Activated gamma-delta T cell treated with Interleukin-2 at 50 U/mL for 16 hours (primary cell): ENCODE results near the gene ATP8B2.
A peak's percentile ranks its signal among the peaks of the same experiment; 100 is the strongest.
"Not testable (repeated sequence)": the region's sequence is repeated elsewhere in the genome, so short reads cannot be mapped to it uniquely, and the experiment has no call there.

Experiments used
- DNase-seq: peaks from one replicate; pipeline ENCODE4 v3.0.0-alpha.2; 2020

The ATP8B2 gene

DNA sequence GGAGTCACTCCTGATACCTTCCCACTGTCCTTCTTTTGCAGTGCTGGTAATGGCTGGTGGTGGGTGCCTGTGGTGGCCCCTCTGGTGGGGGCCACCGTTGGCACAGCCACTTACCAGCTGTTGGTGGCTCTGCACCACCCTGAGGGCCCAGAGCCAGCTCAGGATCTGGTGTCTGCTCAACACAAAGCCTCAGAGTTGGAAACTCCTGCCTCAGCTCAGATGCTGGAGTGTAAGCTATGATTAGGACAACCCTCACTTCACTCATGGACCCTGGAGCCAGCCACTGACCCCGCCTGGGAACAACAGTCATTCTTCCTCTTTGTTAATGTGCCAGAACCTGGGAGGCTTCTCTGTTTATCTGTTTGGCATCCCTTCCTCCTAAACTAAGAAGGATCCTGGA lies 1.1 kb upstream of the ATP8B2 start:
- DNase-seq = no peak

DNA sequence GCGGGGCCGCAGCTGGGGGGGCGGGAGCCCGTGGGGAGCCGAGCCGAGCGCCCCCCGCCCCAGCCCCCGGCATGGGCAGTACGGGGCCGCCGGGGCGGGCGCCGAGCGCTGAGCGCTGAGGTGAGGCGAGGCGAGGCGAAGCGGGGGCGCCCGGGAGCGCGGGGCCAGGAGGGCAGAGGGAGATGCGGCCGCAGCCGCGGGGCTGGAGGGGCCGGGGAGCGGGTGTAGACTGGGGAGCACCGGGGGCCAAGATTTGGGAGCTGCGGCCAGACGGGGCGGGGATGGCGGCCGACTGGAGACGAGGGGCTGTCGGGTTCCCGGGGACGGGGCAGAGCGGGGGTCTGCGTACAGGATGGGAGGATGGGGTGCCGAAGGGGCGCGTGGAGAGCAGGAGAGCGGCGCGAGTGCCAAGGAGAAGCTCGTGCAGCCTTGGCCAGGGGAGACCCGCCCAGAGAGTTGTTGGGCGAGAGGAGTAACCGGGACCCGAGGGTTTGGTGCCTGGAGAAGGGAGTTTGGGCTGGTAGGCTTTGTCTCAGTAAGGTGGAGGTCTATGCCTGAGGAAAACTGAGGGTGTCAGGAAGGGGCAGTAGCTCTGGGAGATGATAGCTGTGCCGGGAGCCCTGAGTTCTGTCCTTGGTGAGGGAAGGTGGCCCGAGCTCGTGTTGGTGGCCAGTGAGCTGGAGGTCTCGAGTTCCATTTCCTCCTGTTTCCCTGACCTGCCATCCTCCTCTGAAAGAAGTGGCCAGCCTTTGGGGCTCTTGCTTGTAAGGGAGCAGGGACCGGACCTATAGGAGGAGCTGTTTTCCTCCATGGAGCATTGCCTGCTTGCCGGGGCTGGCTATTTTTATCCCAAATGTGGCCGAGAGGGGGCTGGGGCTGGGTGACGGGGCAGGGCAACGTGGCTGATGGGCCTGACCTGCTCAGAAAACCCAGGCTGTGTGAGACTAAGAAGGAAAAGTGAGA lies 539 bp downstream of the ATP8B2 start:
- DNase-seq = no peak

DNA sequence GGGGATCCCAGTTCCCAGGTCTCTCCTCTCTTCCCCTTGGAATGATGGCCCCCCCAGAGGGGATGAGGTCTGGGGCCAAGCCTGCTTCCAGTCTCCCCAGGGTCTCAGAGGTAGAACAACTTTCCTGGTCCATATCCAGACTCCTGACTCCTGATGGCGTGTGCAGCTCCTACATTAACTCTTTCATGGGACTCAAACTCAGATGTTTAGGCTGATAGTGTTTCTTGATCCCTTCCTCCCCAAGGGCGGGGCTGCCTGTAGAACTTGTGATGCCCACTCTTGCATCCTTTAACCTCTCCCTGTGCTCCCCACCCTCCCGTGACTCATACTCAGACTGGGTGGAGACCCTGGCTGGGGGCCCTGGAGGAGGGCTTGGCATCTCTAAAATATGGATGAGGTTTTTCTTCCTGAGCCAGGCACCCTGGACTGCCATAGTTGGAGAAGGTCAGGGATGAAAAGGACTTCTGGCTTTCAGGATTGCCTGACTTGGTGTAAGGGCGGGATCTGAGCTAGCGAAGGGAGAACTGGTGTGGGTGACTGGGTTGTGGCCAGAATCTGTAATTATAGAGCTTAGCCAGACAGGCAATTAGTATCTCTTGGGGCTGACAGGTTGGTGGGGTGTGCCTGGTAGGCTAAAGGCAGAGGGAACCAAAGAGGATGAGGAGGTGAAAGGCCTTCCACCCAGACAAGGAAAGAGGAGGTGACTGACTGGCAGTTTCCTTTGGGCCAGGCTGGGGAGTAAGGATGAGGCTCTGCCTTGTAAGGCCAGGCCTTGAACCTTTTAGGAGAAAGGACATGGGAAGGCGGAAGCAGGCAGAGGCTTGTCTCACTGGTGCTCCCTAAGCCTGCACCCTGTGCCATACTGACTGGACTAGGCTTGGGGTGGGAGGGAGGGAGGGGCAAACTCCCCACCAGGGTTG lies 1.5 kb downstream of the ATP8B2 start:
- no peak for DNase-seq

DNA sequence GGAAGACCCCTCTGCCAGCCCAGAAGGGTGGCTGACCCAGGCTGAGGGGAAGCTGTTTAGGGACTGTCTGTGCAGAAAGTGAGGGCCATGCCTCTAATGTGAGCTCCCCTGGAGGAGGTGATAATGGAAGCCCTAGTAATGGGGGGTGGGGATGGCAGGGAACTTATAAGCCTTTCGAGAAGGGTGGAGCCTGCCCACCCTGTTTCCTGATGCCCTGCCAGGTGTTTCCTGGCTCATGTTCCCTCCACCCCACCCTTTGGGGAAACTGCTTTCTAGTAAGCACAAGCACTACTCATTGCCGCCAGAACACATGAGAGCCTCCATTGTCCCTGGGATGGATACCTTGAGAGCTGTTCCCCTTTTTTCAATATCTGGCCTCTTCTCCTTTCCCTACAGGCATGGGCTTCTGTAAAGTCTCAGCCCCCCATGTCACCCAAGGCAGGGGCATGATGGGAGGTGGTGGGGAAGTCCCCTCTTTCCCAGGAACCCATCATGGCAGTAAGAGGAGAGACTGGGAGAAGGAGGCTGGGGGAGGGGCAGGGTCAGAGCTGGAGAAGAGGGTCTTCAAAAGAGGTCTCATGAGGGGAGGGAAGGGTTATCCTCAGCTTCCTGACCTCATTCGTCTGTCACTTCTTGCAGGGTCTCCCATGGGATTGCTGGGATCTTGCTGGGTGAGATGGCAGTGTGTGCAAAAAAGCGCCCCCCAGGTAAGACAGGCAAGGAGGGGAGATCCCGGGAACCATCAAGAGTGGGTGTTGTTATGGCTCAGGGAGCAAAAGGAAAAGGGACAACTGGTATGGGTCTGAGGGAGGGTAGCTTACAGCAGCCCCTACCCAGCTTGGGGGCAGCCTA lies 2.4 kb downstream of the ATP8B2 start:
- DNase-seq = no peak

DNA sequence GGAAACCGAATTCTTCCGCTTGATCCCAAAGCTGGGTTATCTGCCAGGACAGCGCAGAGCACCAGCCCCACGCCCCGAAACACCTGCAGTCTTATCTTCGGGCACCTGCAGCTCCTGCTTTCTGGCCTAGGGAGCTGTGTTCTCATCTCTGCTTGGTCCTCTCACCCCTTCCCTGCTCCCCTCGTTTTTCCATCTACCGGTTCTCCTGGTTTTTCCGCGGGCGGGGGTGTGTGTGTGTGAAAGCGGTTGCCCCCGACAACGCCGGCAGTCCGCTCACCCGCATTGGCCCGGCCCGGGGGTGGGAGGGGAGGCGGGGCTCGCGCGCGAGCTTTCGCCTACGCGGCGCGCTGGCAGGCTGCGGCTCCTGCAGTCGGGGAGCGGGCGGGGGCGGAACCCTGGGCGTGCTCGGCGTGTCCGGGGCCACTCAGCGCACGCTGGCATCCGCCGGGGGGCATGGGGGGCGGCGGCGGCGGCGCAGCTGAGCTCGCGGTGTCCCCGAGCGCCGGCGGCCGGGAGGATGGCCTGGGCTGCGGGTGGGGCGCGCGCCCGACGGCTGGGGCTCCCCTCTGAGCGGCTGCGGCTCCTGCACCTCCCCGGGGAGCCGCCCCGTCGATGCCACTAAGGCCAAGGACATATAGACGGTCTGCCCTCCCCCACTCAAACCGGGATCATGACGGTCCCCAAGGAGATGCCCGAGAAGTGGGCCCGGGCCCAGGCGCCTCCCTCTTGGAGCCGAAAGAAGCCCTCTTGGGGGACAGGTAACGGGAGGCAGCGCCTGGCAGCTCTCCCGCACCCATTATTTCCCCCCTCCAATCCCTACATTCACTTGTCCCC lies 3.2 kb downstream of the ATP8B2 start:
- DNase-seq = peak; percentile 88

DNA sequence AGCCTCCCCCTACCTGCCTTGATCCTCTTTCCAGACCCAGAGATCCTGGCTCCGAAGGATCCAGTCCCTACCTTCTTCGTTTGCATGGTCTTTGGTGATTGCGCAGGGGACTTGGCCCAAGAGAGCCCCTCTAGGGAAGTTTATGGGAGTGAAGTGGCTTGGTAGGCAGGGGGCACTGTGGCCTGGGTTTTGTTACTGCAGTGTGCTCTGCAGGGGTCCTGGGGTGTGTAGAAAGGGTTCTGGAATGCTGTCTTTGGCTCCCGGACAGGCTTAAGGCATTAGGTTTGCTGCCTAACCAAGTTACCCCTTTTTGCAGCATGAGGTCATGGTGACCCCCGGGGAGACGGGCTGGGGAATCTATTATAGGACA lies 3.8 kb downstream of the ATP8B2 start:
- DNase-seq = no peak

DNA sequence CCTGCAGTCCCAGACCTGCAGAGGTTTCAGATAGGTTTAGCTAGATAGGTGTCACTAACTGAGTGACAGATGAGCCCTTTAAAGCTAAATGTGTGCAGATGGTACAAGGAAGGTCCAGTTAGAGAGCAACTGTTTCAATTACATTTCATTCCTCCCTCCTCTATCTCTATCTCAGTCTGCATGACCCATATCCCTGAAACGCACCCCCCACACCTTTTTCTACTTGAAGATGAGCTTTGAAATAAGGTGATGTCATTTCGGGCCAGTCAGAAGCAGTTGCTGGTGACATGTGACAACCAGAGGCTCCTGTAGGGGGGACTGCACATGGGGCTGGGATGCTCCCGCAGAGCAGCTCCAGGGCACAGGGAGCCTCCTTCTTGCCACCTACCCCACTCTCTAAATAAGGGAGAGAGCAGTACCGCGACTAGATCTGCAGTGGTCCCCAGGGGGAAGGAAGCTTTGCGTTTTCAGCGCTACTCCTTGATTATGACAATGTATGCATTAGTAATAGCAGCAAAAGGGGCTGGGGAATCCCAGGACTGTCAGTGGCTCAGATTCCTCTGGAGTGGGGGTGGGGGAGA lies 4.3 kb downstream of the ATP8B2 start:
- DNase-seq = no peak

DNA sequence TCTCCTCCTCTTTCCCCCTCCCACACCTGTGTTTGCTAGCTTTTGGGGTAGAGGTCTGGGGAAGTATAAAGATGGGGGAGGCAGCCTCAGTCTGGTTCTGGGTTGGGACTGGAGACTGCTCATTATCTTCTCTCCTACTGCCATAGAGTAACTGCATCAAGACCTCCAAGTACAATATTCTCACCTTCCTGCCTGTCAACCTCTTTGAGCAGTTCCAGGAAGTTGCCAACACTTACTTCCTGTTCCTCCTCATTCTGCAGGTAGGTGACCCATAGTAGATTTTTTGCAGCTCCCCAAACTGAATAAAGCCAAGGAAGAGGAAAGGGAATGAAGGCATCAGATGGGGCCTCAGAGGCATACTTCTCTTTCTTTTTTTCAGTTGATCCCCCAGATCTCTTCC lies 5.3 kb downstream of the ATP8B2 start:
- no peak for DNase-seq

DNA sequence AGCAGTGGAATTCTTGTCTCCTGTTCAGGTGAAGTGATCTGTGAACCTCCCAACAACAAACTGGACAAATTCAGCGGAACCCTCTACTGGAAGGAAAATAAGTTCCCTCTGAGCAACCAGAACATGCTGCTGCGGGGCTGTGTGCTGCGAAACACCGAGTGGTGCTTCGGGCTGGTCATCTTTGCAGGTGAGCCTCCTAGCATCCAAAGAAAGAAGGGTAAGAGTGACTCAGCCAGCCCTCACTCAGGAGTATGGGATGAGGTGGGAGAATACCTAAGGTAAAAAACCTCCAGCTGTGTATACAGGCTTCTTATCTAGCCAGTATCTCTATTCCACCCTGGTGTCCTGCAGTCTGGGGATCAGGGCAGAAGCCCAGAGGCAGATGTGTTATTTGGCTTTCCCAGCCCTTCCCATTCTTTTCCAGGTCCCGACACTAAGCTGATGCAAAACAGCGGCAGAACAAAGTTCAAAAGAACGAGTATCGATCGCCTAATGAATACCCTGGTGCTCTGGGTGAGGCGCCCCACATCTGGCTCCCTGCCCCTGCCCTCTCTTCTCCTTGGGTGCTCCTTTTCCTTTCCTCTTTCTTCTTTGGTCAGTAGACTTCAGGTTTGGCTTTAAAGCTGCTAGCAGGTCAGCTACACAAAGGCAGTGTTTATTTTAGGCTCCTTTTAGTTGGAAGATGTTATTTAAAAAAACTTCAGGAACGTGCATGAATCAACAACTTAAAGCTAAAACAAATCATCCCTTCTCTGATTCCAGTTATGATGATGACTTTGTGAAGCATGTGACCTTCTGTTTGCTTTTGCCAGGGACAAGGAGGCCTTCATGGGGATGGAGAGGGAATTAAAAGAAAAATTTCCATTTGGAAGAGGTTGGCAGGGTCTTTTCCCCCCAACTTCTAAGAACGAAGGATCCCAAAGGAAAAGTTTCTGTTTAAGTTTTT lies 9.0 kb downstream of the ATP8B2 start:
- DNase-seq = no peak

DNA sequence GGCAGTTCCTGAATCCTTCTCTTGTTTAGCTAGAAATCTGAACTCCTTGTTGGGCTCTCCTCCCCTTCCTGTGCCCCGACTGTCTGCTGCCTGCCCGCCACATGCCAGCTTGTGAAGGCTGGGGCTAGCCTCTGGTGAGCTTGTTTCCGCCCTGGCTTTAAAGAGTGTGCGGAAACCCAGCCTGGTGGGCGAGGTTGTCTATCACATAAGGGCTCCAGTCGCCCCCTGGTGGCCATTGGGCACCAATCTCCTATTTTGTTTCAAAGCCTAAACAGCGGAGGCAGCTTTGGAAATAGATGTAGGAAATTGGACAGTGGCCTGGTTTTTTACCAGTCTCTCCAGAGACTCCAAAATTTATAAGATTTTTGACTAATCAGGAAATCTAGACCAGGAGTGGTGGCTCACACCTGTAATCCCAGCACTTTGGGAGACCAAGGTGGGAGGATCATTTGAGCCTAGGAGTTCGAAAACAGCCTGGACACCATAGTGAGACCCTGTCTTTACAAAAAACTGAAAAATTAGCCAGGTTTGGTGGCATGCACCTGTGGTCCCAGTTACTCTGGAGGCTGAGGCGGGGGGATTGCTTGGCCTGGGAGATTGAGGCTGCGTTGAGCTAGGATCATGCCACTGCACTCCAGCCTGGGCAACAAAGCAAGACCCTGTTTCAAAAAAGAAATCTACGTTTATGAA lies 9.8 kb downstream of the ATP8B2 start:
- peak; percentile 94 for DNase-seq

DNA sequence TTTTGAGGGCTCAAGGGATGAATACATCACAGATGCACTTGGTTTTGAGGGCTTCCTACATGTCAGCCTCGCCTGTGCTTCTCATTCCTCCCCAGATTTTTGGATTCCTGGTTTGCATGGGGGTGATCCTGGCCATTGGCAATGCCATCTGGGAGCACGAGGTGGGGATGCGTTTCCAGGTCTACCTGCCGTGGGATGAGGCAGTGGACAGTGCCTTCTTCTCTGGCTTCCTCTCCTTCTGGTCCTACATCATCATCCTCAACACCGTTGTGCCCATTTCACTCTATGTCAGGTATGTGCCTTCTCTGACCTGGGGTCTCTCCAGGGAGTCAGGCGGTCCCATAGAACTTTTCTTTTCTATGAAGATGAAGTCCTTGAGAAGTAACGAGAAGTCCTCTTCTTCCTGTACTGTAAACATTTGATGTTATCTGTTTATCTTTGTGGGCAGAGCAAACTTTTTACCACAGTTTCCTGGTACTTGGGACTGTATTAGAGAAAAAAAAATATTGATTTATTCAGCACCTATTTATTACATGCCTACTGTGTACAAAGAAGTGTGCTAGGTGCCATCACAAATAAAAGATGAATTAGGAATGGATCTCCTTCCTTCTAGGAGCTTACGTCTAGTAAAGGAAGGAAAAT lies 12.0 kb downstream of the ATP8B2 start:
- DNase-seq = no peak

DNA sequence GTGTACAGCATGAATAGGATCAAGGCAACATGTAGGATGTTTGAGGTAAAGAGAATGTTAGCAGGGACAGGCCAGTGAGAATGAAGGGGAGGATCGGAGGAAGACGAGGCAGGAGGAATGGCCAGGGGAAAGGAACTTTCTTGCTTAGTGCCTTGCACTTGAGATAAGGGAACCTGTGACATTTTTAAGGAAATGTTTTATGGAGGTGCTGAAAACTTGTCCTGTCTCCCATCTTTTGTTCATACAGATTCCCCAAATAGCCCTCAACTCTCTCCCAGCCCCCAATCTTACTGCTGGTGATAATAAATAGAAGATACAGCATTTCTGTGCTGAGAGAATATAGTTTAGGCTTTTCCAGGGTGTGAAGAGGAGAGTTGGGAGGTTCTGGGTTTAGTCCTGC lies 13.6 kb downstream of the ATP8B2 start:
- DNase-seq = no peak

DNA sequence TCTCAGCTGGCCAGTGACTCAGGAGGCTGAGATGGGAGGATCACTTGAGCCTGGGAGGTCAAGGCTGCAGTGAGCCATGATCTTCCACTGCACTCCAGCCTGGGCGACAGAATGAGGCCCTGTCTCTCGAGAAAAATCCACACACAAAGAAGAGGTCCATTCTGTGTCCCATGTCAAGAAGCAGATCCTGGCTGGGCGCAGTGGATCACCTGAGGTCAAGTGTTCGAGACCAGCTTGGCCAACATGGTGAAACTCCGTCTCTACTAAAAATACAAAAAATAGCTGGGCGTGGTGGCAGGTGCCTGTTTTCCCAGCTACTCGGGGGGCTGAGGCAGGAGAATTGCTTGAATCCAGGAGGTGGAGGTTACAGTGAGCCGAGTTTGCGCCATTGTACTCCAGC lies 16.0 kb downstream of the ATP8B2 start:
- DNase-seq = not testable (repeated sequence)

DNA sequence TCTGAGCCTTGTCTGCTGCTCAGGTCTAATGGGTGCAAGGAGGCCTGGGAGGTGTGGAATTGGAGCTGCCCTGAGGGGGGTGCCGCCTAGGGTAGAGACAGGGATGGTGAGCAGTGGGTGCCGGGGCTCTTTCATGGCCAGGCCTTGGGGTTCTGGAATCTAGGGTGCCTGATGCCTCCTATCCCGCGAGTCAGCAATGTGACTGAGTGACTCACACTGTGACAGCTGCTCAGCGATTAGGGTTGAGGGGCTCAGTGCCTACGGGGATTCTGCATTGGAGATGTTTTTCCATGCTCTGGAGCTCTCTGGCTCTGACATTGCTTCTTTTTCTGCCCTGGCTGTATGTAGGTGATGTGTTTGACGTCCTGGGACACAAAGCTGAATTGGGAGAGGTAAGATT lies 16.8 kb downstream of the ATP8B2 start:
- DNase-seq = no peak

DNA sequence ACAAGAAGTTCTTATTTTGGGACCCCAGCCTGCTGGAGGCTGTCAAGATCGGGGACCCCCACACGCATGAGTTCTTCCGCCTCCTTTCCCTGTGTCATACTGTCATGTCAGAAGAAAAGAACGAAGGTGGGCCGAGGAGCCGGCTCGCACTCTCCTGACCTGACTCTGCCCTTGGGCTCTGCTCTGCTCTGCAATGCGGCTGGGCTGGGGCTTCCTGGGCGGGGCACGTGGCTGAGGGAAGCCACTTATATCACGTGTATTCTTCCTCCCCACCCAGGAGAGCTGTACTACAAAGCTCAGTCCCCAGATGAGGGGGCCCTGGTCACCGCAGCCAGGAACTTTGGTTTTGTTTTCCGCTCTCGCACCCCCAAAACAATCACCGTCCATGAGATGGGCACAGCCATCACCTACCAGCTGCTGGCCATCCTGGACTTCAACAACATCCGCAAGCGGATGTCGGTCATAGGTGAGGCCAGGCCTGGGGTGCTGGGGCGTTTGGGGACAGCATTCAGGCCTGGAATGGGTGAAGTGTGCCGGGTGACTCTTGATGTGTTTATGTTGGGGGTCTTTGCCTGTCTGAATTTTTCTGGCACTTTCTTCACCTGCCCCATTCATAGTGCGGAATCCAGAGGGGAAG lies 17.6 kb downstream of the ATP8B2 start:
- DNase-seq = peak; percentile 86

DNA sequence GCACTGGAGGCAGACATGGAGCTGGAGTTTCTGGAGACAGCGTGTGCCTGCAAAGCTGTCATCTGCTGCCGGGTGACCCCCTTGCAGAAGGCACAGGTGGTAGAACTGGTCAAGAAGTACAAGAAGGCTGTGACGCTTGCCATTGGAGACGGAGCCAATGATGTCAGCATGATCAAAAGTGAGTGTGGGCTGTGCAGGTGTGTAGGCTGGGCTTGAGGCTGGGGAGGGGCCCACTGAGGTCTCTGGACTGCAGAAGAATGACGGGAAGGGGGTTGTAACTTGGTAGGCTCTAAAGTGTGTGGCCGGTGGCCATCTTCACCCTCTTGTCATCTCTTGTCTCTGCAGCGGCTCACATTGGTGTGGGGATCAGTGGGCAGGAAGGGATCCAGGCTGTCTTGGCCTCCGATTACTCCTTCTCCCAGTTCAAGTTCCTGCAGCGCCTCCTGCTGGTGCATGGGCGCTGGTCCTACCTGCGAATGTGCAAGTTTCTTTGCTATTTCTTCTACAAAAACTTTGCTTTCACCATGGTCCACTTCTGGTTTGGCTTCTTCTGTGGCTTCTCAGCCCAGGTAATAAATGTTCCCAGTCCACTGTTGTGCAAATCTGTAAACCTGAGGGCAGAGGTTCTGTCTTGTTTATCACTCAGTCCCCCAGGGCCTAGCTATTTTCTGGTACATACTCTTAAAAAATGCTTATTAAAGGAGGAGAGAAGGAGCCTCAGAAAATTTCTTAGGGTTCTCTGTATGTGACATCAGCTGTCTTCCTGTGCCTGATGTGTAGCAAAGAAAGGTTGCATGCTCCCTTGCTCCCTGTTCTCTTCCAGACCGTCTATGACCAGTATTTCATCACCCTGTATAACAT lies 19.9 kb downstream of the ATP8B2 start:
- DNase-seq = peak; percentile 72

DNA sequence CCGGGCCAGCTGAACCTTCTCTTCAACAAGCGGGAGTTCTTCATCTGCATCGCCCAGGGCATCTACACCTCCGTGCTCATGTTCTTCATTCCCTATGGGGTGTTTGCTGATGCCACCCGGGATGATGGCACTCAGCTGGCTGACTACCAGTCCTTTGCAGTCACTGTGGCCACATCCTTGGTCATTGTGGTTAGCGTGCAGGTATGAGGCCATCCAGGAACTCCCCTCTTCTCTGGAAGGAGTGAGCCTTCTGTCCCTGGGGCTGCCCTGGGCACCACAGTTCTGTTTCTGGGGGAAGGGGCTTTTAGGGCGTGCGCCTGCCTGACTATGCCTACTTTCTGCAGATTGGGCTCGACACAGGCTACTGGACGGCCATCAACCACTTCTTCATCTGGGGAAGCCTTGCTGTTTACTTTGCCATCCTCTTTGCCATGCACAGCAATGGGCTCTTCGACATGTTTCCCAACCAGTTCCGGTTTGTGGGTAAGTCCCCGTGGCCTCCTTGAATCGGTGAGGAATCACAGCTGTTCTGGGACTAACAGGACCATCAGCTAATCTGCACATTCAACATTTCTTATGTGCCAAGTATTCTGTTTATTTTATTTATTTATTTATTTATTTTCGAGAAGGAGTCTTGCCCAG lies 21.1 kb downstream of the ATP8B2 start:
- DNase-seq = no peak
